ENCODE results near the gene CACNB4. TPM values are rescaled to one million over a fixed set of nuclear protein-coding genes. Genes with fewer than 3 reads are reported as not detected.

The CACNB4 gene
- total RNA-seq, 2 donors from 2014 or later: 15.4 to 40.6 TPM

GRCh38 chr2:151819920-151820319 is 278.9 kb downstream of the CACNB4 start:
- WGBS: 98% methylated on average over 2 of the region's 2 CpGs

DNA sequence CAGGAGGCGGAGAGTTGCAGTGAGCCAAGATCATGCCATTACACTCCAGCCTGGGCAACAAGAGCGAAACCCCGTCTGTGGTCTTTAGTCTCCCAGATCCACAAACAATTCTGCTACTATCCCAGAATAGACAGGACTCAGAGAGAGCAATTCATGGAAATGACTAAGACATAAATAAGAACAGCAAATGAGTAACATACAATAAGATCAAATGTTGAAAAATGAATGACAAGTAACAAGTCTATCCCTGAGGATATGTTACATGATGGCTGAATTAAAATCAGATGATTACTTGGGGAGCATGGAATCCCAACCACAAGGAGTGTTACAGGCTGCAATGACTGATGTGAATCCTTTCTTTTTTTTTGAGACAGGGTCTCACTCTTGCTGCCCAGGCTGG is 280.9 kb downstream of the CACNB4 start:
- Histone ChIP-seq H3K9me3 (no peaks in the 10 kb centered on the region), H3K4me1 (replicated peaks) (no peaks in the 10 kb centered on the region), H3K36me3 (no peaks in the 10 kb centered on the region), H3K27ac (no peak overlapping the region), H3K4me3 (no peak overlapping the region), H3K27me3 (replicated peaks; ENCODE audit: insufficient read depth) (no peaks in the 10 kb centered on the region)
- 88% methylated on average over 3 of the region's 3 CpGs for WGBS
- no peak for DNase-seq (ENCODE audit: low spot score)
- intact Hi-C loops (cut with DNase I): no loop called here
- TF ChIP-seq POLR2A (IDR thresholded peaks at IDR 0.05) (no peak), POLR2AphosphoS5 (IDR thresholded peaks at IDR 0.05) (no peak)
- TF ChIP-seq, protein P1, sequence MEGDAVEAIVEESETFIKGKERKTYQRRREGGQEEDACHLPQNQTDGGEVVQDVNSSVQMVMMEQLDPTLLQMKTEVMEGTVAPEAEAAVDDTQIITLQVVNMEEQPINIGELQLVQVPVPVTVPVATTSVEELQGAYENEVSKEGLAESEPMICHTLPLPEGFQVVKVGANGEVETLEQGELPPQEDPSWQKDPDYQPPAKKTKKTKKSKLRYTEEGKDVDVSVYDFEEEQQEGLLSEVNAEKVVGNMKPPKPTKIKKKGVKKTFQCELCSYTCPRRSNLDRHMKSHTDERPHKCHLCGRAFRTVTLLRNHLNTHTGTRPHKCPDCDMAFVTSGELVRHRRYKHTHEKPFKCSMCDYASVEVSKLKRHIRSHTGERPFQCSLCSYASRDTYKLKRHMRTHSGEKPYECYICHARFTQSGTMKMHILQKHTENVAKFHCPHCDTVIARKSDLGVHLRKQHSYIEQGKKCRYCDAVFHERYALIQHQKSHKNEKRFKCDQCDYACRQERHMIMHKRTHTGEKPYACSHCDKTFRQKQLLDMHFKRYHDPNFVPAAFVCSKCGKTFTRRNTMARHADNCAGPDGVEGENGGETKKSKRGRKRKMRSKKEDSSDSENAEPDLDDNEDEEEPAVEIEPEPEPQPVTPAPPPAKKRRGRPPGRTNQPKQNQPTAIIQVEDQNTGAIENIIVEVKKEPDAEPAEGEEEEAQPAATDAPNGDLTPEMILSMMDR (IDR thresholded peaks at IDR 0.05): no peak

More at GRCh38 chr2:151819920-151820319, 278.9 kb downstream of the CACNB4 start:
- no peaks in the 10 kb centered on the region for H3K4me1 ChIP-seq (replicated peaks)
- H3K4me3 ChIP-seq: no peak overlapping the region
- H3K27ac ChIP-seq: no peak overlapping the region
- H3K9me3 ChIP-seq: no peaks in the 10 kb centered on the region
- intact Hi-C loops (cut with DNase I): loop anchor here (10.0 kb wide), 2 partner anchors 45 to 185 kb away; no protein-coding TSS in a partner anchor
- H3K36me3 ChIP-seq: no peaks in the 10 kb centered on the region
- TF ChIP-seq POLR2AphosphoS5 (IDR thresholded peaks at IDR 0.05): no peak
- TF ChIP-seq POLR2A (IDR thresholded peaks at IDR 0.05): no peak
- TF ChIP-seq, protein P1 (IDR thresholded peaks at IDR 0.05): no peak
- H3K27me3 ChIP-seq (replicated peaks; ENCODE audit: insufficient read depth): no peaks in the 10 kb centered on the region
- no peak for DNase-seq (ENCODE audit: low spot score)

- no peaks in the 10 kb centered on the region for H3K36me3 ChIP-seq
- WGBS: 91% methylated on average over 2 of the region's 2 CpGs
- no peak overlapping the region for H3K27ac ChIP-seq
- intact Hi-C loops (cut with DNase I): no loop called here
- TF ChIP-seq, protein P1 (IDR thresholded peaks at IDR 0.05): no peak
- TF ChIP-seq POLR2A (IDR thresholded peaks at IDR 0.05): no peak
- no peak for TF ChIP-seq POLR2AphosphoS5 (IDR thresholded peaks at IDR 0.05)
- no peak overlapping the region for H3K4me3 ChIP-seq
- no peaks in the 10 kb centered on the region for H3K9me3 ChIP-seq
- no peak for DNase-seq (ENCODE audit: low spot score)
- no peaks in the 10 kb centered on the region for H3K4me1 ChIP-seq (replicated peaks)
- no peaks in the 10 kb centered on the region for H3K27me3 ChIP-seq (replicated peaks; ENCODE audit: insufficient read depth)
Observed at GRCh38 chr2:151816843-151817242, 282.0 kb downstream of the CACNB4 start.

- Histone ChIP-seq H3K9me3 (no peaks in the 10 kb centered on the region), H3K27ac (no peak overlapping the region), H3K27me3 (replicated peaks; ENCODE audit: insufficient read depth) (no peaks in the 10 kb centered on the region), H3K36me3 (no peaks in the 10 kb centered on the region), H3K4me3 (no peak overlapping the region), H3K4me1 (replicated peaks) (no peaks in the 10 kb centered on the region)
- no peak for TF ChIP-seq POLR2A (IDR thresholded peaks at IDR 0.05)
- no peak for DNase-seq (ENCODE audit: low spot score)
- intact Hi-C loops (cut with DNase I): no loop called here
- WGBS: 89% methylated on average over 9 of the region's 9 CpGs
Observed at GRCh38 chr2:151815821-151816489, 282.9 kb downstream of the CACNB4 start.

DNA sequence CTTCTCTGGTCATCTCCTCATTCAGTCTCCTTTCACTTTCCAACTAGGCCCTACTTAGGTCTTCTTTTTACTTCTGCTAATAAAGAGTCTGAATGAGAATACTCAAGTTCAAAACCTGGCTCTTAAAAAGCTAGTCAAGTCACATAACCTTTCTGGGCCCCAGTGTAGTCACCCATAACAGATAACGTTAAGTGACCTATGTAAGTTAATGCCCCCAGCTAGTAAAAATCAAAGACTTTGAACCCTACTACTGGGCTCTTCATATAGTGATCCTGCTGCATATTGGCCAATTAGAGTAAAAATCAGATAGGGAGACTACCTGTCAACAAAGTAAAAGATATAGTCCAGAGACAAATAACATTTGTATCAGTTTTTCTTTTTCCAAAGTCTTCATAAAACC is 288.4 kb downstream of the CACNB4 start:
- Histone ChIP-seq H3K27ac (no peak overlapping the region), H3K36me3 (no peaks in the 10 kb centered on the region), H3K4me3 (no peak overlapping the region), H3K27me3 (replicated peaks; ENCODE audit: insufficient read depth) (no peaks in the 10 kb centered on the region), H3K4me1 (replicated peaks) (no peaks in the 10 kb centered on the region), H3K9me3 (no peaks in the 10 kb centered on the region)
- no peak for DNase-seq (ENCODE audit: low spot score)
- 76% methylated on average over 1 of the region's 1 CpG for WGBS
- intact Hi-C loops (cut with DNase I): no loop called here
- TF ChIP-seq, protein P1 (IDR thresholded peaks at IDR 0.05): no peak
- no peak for TF ChIP-seq POLR2A (IDR thresholded peaks at IDR 0.05)
- no peak for TF ChIP-seq POLR2AphosphoS5 (IDR thresholded peaks at IDR 0.05)

Data from prostate gland (tissue), 2 donors.